ENCODE measurements around the gene JAZF1.

- no peak for TF ChIP-seq POLR2A (IDR thresholded peaks at IDR 0.05)
- TF ChIP-seq, protein P1, sequence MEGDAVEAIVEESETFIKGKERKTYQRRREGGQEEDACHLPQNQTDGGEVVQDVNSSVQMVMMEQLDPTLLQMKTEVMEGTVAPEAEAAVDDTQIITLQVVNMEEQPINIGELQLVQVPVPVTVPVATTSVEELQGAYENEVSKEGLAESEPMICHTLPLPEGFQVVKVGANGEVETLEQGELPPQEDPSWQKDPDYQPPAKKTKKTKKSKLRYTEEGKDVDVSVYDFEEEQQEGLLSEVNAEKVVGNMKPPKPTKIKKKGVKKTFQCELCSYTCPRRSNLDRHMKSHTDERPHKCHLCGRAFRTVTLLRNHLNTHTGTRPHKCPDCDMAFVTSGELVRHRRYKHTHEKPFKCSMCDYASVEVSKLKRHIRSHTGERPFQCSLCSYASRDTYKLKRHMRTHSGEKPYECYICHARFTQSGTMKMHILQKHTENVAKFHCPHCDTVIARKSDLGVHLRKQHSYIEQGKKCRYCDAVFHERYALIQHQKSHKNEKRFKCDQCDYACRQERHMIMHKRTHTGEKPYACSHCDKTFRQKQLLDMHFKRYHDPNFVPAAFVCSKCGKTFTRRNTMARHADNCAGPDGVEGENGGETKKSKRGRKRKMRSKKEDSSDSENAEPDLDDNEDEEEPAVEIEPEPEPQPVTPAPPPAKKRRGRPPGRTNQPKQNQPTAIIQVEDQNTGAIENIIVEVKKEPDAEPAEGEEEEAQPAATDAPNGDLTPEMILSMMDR (IDR thresholded peaks at IDR 0.05), result no peak
- no peak for TF ChIP-seq POLR2AphosphoS5 (IDR thresholded peaks at IDR 0.05; ENCODE audit: insufficient read depth in 1 of 2, low read depth in 1 of 2)
Measured at GRCh38 chr7:28192786-28193585, 12.4 kb upstream of the JAZF1 start.
